Left lung (tissue), 10 donors: ENCODE measurements around the gene KCNK17. TPM values are rescaled to one million over a fixed set of nuclear protein-coding genes. Genes with fewer than 3 reads are reported as not detected.

Experiments
- ATAC-seq: fragments of 200-7000 bp; cut with Tn5 transposase; one replicate; pipeline ENCODE4 v1.9.1; 2020; ENCODE audit warnings: moderate library complexity
- DNase-seq, 4 donors: peaks; one replicate each; pipeline ENCODE4 v3.0.0-alpha.2; 2013 to 2020
- H3K27ac ChIP-seq, 2 donors: fragments of 200-600 bp; sonication (generic) in 1 of 2; one replicate each; pipeline versions ENCODE4 v1.5.0 to v1.8.0; 2020 to 2021
- H3K27me3 ChIP-seq, 2 donors: fragments of 200-600 bp; sonication (generic) in 1 of 2; one replicate each; pipeline versions ENCODE4 v1.5.0 to v1.8.0; 2020 to 2021
- H3K36me3 ChIP-seq, 2 donors: fragments of 200-600 bp; sonication (generic) in 1 of 2; one replicate each; pipeline versions ENCODE4 v1.5.0 to v1.8.0; 2020 to 2021
- H3K4me1 ChIP-seq, 2 donors: fragments of 200-600 bp; one replicate each; pipeline ENCODE4 v1.8.0; 2021
- H3K4me3 ChIP-seq, 2 donors: fragments of 200-600 bp; sonication (generic) in 1 of 2; one replicate each; pipeline versions ENCODE4 v1.5.0 to v1.8.0; 2020 to 2021; ENCODE audit warnings: mild to moderate bottlenecking in 1 of 2
- H3K9me3 ChIP-seq, 2 donors: fragments of 200-600 bp; sonication (generic) in 1 of 2; one replicate each; pipeline versions ENCODE4 v1.5.0 to v1.8.0; 2020 to 2021
- CTCF ChIP-seq, 2 donors: fragments of 200-600 bp; sonication (generic) in 1 of 2; IDR thresholded peaks; one replicate each; pipeline versions ENCODE4 v1.5.0 to v1.8.0; 2021; ENCODE audit warnings: antibody characterized with exemption in 2 of 2
- intact Hi-C, 2 donors: fragments of 100-400 bp; cut with DNase I; formaldehyde crosslinking; loops; one replicate each; pipeline versions ENCODE4 v1.11.2 to v1.14.2; 2022
- polyA plus RNA-seq, 6 donors: library from polyadenylated mRNA; unstranded; fragments of 120-200 nt; gene quantifications; one replicate each; pipeline ENCODE4 v1.2.1, GENCODE V29; 2013; ENCODE audit not compliant: insufficient read length in 6 of 6
- total RNA-seq, 2 donors: library from RNA; stranded (reverse); fragmentation: NEBNext Ultra II Directional; extraction: Animal tissue kit (Norgen Biotek cat#: 25700); gene quantifications; one replicate each; pipeline ENCODE4 v1.2.1, GENCODE V29; 2021
- donor health status: DM: no; HTN: yes; CAD: no.
- donor health status: DM: no; HTN: no; CAD: no.

The KCNK17 gene
- total and polyA plus RNA-seq, 8 donors: 4.8 to 18.7 (median 12.9) TPM

- Histone ChIP-seq H3K4me1 (no peaks in the 10 kb centered on the region), H3K9me3 (peaks cover 0 to 3% of the 10 kb centered on the region in 2 donors), H3K4me3 (no peak overlapping the region), H3K27ac (no peak overlapping the region), H3K36me3 (no peaks in the 10 kb centered on the region), H3K27me3 (no peaks in the 10 kb centered on the region)
- TF ChIP-seq CTCF (IDR thresholded peaks at IDR 0.05): no peak
- intact Hi-C loops: no loop called here
- ATAC-seq (no peak), DNase-seq (no peak)
These were observed 63.7 kb downstream of the KCNK17 start for GRCh38 chr6:39250507-39250906.

- Histone ChIP-seq H3K27me3 (no peaks in the 10 kb centered on the region), H3K4me3 (no peak overlapping the region), H3K36me3 (no peaks in the 10 kb centered on the region), H3K27ac (no peak overlapping the region), H3K4me1 (no peaks in the 10 kb centered on the region), H3K9me3 (no peaks in the 10 kb centered on the region)
- no peak for ATAC-seq
- no peak for DNase-seq
- intact Hi-C loops: no loop called here
- TF ChIP-seq CTCF (IDR thresholded peaks at IDR 0.05): no peak
These were observed 64.9 kb downstream of the KCNK17 start for GRCh38 chr6:39249278-39249677.

Other genes starting within 250 kb of the KCNK17 start
- 10 to 100 TPM; 15.4 TPM for gene SAYSD1, start 199.2 kb downstream of the KCNK17 start, total RNA-seq
- gene SAYSD1, start 199.2 kb downstream of the KCNK17 start, polyA plus RNA-seq: 10 to 100 TPM; 20.6 to 24.0 (median 22.5) TPM
- gene KCNK5, start 84.9 kb downstream of the KCNK17 start, total RNA-seq: 10 to 100 TPM; 12.6 to 14.5 TPM
- gene KCNK5, start 84.9 kb downstream of the KCNK17 start, polyA plus RNA-seq: 10 to 100 TPM; 22.3 to 26.4 (median 24.5) TPM
- not detected for gene KCNK16, start 8.3 kb upstream of the KCNK17 start, total RNA-seq
- gene KCNK16, start 8.3 kb upstream of the KCNK17 start, polyA plus RNA-seq: under 1 TPM; 0.21 to 0.85 (median 0.32) TPM